Upper lobe of left lung (tissue), 4 donors: ENCODE measurements around the gene GMDS.

Experiments used
- CTCF ChIP-seq, 6 experiments: fragments of 450-650 bp in 4 of 6; fragments of 200-600 bp in 2 of 6; sonication (generic) in 2 of 6; IDR thresholded peaks; one replicate each; pipeline ENCODE4 v1.5.1; 2016 to 2019; ENCODE audit warnings: antibody characterized with exemption in 6 of 6
- POLR2A ChIP-seq, 4 donors: fragments of 450-650 bp; IDR thresholded peaks; one replicate each; pipeline ENCODE4 v1.5.1; 2016 to 2017; ENCODE audit warnings: antibody characterized with exemption in 4 of 4, mild to moderate bottlenecking in 2 of 4

DNA sequence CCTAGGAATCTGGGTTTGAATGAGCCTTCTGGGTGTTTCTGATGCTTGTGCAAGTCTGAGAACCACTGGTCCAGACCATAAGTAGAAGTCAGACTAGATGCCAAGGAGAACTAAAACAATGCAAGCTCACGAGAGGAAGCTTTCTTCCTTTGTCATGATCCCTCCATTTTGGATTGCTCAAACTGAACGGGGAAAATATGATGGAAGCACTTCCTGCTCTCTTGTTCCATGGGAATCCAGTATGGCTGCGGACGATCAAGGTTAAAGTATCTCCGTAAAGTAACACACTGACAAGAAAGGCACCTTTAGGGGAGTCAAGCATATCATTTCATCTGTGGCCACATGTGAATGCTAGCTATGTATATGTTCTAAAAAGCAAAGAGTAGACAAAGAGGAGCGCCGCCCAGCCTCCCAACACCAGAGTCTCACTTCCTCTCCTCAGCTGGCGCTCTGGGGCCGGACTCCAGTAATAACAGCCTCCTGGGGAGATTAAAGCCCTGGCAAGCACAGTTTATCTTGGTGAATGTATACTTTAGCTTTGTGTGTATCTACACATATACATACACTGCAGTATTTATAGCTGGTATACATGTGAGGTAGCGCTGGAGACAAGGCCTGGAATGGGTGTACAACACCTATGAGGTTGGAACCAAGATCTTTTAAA lies 547.6 kb downstream of the GMDS start:
- TF ChIP-seq CTCF (IDR thresholded peaks at IDR 0.05) (no peak), POLR2A (IDR thresholded peaks at IDR 0.05) (no peak)
